SU-DHL-6 (cell line): ENCODE measurements around the gene RAD9B.

Experiments
- CTCF ChIP-seq: fragments of 200-600 bp; sonication (generic); IDR thresholded peaks from one replicate; pipeline ENCODE4 v1.5.1; 2017; ENCODE audit warnings: antibody characterized with exemption, mild to moderate bottlenecking, low read length, moderate library complexity; ENCODE audit not compliant: insufficient read depth, poor library complexity, severe bottlenecking
- EZH2phosphoT487 ChIP-seq: fragments of 200-600 bp; sonication (generic), shearing (Covaris generic); conservative IDR thresholded peaks from 2 replicates; pipeline ENCODE4 v1.6.1; 2018; ENCODE audit warnings: mild to moderate bottlenecking, antibody characterized with exemption, low read length, moderate library complexity, mixed read lengths

GRCh38 chr12:110516995-110517394, 14.9 kb downstream of the RAD9B start:
- TF ChIP-seq CTCF (no peak), EZH2phosphoT487 (no peak)
